Stimulated activated CD4-positive, alpha-beta T cell treated with anti-CD3 and anti-CD28 coated beads, Interleukin-15, amount 100 ng/mL, for 1 hour (primary cell): ENCODE data around the gene CDS1.
"Not testable (repeated sequence)": the region's sequence is repeated elsewhere in the genome, so short reads cannot be mapped to it uniquely, and the experiment has no call there.

Experiments used
- DNase-seq, 2 donors: peaks; one replicate each; pipeline ENCODE4 v3.0.0-alpha.2; 2020; ENCODE audit warnings: low read depth in 1 of 2, low spot score in 1 of 2

Gene CDS1

GRCh38 chr4:84606645-84607044 lies 23.7 kb downstream of the CDS1 start:
- DNase-seq = no peak

DNA sequence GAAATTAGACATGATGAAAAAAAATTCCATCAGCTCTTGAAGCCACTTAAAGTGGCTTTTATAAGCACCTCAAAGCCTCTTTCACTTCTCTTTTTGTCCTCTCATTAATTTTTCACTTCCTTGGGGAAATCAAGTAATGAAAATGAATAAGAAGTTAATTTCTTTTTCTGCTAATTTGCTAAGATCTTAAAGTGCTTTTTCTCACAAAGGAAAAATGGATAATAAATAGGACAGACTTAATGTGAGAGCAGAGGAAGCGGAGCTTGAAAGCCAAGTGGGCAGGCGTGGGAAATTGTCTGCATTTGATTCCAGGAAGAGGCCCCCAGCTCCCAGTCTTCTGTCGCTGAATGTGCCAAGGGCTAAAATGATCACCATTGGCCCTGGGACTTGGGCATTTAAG lies 28.6 kb downstream of the CDS1 start:
- DNase-seq = no peak

DNA sequence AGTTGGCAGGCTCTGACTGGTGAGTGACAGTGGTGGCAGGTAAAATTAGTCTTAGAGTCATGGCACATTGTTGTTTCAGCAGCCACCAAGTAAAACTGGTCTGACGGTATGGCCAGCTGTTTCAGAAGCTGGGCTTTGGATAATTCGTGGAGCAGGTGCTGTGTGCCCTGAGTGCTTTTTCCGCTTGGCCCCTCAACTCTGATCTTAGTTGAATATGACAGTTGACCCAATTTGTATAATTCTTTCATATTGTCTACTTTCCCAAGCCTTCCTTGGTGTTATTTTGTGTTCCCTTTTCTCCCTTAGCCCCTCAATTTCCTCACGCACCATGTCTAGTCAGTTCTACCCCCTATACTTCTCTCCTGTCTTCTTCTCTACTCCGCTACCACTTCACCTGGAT lies 32.0 kb downstream of the CDS1 start:
- no peak for DNase-seq

- DNase-seq = no peak
These were observed 32.4 kb downstream of the CDS1 start for GRCh38 chr4:84615355-84615754.

GRCh38 chr4:84622959-84623358 lies 40.0 kb downstream of the CDS1 start:
- DNase-seq = no peak

- DNase-seq = no peak
These were observed 40.7 kb downstream of the CDS1 start for GRCh38 chr4:84623661-84624060.

DNA sequence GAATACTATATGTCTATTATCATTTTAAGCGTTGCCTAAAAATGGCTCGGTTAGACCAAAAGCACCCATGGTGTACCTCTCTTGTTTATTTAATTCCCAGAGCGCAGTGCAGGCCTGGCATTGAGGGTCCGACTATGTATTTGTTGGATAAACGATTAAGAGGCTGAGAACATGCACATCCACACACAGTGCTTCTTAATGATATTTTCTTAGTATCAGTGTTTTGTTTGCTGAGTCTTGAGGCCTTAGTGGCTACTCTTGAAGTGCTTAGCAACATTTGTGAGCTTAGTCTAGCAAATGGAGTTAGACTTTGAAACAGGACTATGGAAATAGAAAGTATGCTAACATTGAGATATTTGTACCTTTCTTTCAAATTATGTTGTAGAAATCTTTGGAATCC lies 43.7 kb downstream of the CDS1 start:
- DNase-seq = no peak

DNA sequence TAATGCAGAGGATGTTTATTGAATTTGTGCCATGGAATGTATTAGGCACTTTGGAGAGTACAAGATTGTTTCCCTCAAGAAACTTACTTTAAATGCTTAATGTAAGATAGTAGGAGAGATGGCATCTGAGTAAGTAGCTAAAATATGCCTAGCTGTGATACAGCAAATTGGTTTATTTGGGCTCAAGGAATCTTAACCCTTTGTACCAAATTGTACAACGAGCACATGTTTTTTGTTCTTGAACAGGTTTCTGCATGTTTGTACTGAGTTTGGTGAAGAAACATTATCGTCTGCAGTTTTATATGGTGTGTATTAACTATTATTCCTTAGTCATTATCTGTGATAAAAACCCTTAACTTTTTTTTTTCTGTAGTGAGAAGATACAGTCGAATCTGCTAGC lies 48.6 kb downstream of the CDS1 start:
- no peak for DNase-seq

GRCh38 chr4:84632092-84632491 lies 49.2 kb downstream of the CDS1 start:
- no peak for DNase-seq

- no peak for DNase-seq
These were observed 52.0 kb downstream of the CDS1 start for GRCh38 chr4:84634961-84635360.

DNA sequence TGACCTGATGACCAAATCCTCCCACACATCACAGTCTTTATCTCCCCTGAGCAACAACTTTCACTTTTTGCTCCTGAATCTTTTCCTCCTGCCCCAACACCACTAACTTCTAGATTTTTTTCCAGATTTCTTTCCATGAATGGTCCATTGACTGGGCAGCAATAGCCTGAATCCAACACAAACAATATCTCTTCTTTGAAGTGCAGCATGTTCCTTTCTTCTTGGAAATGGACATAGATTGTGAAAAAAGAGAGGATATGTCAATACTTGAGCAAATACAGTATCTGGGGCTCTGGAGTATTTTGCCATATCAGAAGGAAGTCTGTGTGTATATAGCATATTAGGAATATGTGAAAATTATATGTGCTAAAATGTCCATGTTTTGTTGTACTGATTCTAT lies 55.2 kb downstream of the CDS1 start:
- no peak for DNase-seq

DNA sequence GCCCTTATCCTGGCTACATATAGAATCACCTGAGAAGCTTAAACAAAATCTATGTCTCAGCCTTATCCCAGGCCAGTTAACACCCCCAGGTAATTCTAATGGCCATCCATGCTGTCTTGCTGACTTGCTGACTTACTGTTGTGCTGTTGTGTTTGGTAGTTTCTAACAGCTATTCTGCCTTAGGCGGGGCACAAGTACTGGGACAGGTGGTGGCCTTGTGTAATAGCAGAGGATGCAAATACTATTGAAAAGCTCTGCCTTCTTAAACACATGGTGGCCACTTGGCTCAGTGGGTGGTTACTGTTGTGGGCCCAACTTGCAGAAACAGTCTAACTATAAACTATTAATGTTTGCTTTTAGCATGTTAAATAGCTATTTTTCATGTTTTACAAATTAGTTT lies 56.2 kb downstream of the CDS1 start:
- DNase-seq = no peak

- no peak for DNase-seq
These were observed 61.2 kb downstream of the CDS1 start for GRCh38 chr4:84644087-84644486.

DNA sequence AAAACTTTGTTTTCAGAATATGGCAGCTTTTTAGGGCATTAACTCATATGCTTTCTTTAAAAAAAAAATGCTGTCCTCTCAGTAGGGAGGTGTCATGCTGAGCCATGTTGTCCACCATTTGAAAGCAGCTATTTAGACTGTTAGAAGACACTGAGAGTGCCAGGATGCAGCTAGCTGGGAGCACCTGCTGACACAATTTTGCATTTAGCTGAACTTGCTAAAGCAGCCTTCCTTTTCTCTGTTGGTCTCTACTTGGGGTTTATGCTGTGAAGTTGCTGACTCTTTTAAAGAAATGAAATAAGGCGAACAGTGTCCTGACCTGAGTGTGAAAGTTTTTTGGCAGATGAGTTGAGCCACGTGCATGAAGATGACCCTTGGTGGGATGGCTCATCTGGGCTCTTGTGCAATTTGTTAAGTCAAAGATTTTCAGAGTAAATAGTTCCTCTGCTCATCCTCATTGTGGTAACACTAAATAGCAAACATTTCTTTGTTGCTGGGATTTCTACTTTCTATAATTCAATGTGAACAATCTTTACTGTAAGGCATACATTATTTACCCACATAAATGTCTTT lies 64.5 kb downstream of the CDS1 start:
- no peak for DNase-seq

DNA sequence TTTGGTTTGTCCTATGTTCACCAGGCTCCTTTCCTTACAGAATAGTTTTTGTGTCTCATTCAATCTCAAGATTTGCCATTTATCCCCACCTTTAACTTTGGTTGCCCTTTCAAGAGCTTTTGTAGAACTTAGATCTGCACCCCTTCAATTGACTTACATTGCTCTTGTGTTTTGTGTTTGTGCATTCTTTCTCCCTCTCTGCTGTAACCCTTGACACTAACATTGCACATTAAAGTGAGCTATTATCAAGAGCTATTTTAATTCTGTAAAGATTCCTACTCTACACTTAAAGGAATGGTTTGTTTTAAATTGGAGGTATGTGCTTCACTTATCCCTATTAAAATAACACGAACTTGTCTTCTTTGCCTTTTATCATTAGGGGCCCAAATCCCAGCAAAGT lies 65.3 kb downstream of the CDS1 start:
- DNase-seq = no peak

- DNase-seq = no peak
These were observed 66.1 kb downstream of the CDS1 start for GRCh38 chr4:84648863-84649647.

- no peak for DNase-seq
These were observed 68.6 kb downstream of the CDS1 start for GRCh38 chr4:84651499-84651898.

DNA sequence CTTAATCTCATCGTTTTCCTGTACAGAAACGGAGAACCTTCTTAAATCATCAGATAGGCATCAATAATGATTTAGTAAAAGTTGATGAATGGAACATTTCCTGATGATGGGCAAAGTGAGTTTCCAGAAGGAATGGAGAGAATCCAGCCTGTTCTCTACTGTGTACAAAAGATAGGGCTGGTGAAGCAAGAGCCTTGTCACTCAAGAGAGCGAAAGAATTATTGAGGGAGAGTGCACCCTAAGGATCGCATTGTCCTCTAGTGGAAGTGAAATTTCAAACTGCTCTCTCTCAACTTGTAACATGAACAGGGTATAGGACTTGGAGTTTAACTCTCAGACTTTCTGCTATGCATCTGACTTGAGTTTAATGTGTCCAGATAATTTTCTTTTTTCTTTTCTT lies 69.6 kb downstream of the CDS1 start:
- DNase-seq = no peak

- no peak for DNase-seq
These were observed 77.7 kb downstream of the CDS1 start for GRCh38 chr4:84660606-84661005.

- DNase-seq = no peak
These were observed 78.4 kb downstream of the CDS1 start for GRCh38 chr4:84661191-84661939.

- DNase-seq = not testable (repeated sequence)
These were observed 81.8 kb downstream of the CDS1 start for GRCh38 chr4:84664767-84665166.

DNA sequence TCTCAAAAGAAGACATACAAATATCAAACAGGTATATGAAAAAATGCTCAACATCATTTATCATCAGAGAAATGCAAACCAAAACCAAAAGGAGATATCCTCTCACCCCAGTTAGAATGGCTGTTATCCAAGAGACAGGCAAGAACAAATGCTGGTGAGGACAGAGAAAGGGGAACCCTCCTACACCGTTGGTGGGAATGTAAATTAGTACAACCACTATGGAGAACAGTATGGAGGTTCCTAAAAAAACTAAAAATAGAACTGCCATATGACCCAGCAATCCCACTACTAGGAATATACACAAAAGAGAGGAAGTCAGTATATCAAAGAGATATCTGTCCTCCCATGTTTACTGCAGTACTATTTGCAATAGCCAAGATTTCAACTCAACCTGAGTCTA lies 83.5 kb downstream of the CDS1 start:
- no peak for DNase-seq
